Brain pericyte (primary cell): ENCODE results near the gene ABCA2.
"Not testable (repeated sequence)": the region's sequence is repeated elsewhere in the genome, so short reads cannot be mapped to it uniquely, and the experiment has no call there.

Source experiments
- DNase-seq: peaks from one replicate; pipeline ENCODE4 v3.0.0-alpha.2; 2012; ENCODE audit warnings: low read depth, low spot score

ABCA2 gene

GRCh38 chr9:137015976-137016375, 12.1 kb downstream of the ABCA2 start:
- no peak for DNase-seq

- no peak for DNase-seq
These were observed 12.5 kb downstream of the ABCA2 start for GRCh38 chr9:137015540-137015930.

GRCh38 chr9:137014776-137015539, 13.1 kb downstream of the ABCA2 start:
- no peak for DNase-seq

- DNase-seq: no peak
These were observed 13.9 kb downstream of the ABCA2 start for GRCh38 chr9:137014166-137014565.

GRCh38 chr9:137013571-137013940, 14.5 kb downstream of the ABCA2 start:
- no peak for DNase-seq

- no peak for DNase-seq
These were observed 15.1 kb downstream of the ABCA2 start for GRCh38 chr9:137012694-137013570.

GRCh38 chr9:137011907-137012675, 15.9 kb downstream of the ABCA2 start:
- DNase-seq: no peak

- DNase-seq: no peak
These were observed 16.9 kb downstream of the ABCA2 start for GRCh38 chr9:137011156-137011555.

GRCh38 chr9:137009938-137010732, 17.9 kb downstream of the ABCA2 start:
- DNase-seq: no peak

- DNase-seq: no peak
These were observed 18.8 kb downstream of the ABCA2 start for GRCh38 chr9:137009217-137009616.

- no peak for DNase-seq
These were observed 19.7 kb downstream of the ABCA2 start for GRCh38 chr9:137008312-137008711.

- DNase-seq: no peak
These were observed 20.2 kb downstream of the ABCA2 start for GRCh38 chr9:137007816-137008270.

- no peak for DNase-seq
These were observed 20.8 kb downstream of the ABCA2 start for GRCh38 chr9:137007108-137007815.

GRCh38 chr9:137006116-137007003, 21.7 kb downstream of the ABCA2 start:
- no peak for DNase-seq

GRCh38 chr9:137004285-137004684, 23.8 kb downstream of the ABCA2 start:
- not testable (repeated sequence) for DNase-seq

- DNase-seq: no peak
These were observed 25.4 kb downstream of the ABCA2 start for GRCh38 chr9:137002646-137003041.

- DNase-seq: no peak
These were observed 26.0 kb downstream of the ABCA2 start for GRCh38 chr9:137001857-137002645.

- no peak for DNase-seq
These were observed 27.7 kb downstream of the ABCA2 start for GRCh38 chr9:137000177-137000930.
